Left forelimb (tissue), 1 donor: Measurements from ENCODE around the gene SLC25A11.

Experiments
- DNase-seq: peaks from one replicate; pipeline ENCODE4 v3.0.0-alpha.2; 2018; ENCODE audit warnings: low spot score

The SLC25A11 gene

GRCh38 chr17:4966844-4967538, 27.1 kb upstream of the SLC25A11 start:
- peak; percentile 91 for DNase-seq

- DNase-seq: no peak
Observed at GRCh38 chr17:4965311-4965986, 25.6 kb upstream of the SLC25A11 start.

- no peak for DNase-seq
Observed at GRCh38 chr17:4960279-4960922, 20.6 kb upstream of the SLC25A11 start.

GRCh38 chr17:4959261-4959965, 19.6 kb upstream of the SLC25A11 start:
- DNase-seq: no peak

GRCh38 chr17:4958102-4958501, 18.3 kb upstream of the SLC25A11 start:
- DNase-seq: no peak

- no peak for DNase-seq
Observed at GRCh38 chr17:4956493-4957061, 16.7 kb upstream of the SLC25A11 start.

GRCh38 chr17:4955091-4955490, 15.2 kb upstream of the SLC25A11 start:
- no peak for DNase-seq

GRCh38 chr17:4953451-4953961, 13.7 kb upstream of the SLC25A11 start:
- no peak for DNase-seq

- DNase-seq: no peak
Observed at GRCh38 chr17:4951486-4951885, 11.6 kb upstream of the SLC25A11 start.

DNA sequence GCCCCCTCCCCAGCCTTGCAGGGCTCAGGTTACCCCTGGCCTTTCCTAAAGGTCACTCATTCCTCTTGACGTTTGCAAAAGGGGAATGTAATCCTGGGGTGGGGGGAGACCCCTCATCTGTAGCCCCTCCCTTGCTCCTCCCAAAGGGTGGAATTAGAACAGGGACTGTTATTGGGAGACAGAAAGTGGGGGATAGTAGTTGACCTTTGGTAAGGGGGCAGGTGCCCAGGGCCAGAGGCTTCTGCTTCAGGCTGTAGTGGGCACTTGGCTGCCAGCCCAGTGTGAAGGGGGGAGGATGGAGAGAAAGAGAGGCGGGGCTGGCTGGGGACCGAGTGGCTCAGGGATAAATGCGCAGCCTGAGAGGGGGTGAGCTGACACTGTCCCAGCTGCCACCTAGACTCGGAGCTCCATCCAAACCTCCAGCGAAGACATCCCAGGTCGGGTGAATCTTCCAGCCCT, 10.9 kb upstream of the SLC25A11 start, which contains the start of gene ENO3:
Gene ENO3, plus strand, starts transcription at position 374 of the 459 bp plus-strand sequence. CDS start 711 bp downstream, outside the sequence.
- no peak for DNase-seq

DNA sequence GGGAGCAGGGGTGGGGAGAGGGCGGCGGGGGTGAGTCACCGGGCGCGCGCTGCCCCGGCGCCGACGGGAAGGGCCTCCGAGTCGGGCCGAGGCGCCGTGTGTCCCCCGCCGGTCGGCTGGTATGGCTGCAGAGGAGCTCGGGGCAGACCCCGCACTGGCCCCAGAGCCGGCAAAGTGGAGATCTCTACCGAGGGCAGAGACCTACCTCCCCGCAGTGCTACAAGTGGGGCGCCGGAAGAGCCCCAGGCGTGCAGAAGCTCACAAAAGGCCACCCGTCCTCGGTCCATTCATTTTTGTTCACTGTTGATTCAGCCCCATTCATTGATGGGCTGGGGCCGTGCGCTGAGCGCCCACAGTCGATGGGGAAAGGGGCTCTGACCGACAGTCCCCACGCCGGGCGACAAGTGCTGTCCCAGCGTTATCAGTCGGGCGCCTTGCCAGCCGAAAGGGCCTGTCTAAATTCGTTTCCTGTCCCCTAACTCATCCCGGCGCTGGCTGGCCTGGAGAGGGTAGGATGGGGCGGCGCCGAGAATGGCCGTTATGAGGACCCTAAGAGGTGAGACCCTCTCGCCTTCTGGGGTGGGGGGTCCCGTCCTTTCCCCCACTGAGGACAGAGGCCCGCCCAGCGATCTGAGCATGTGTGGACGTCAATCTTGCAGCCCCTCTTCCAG, 10.4 kb upstream of the SLC25A11 start:
- no peak for DNase-seq

- DNase-seq: peak; percentile 79
Observed at GRCh38 chr17:4949321-4950074, 9.7 kb upstream of the SLC25A11 start.

GRCh38 chr17:4948931-4949320, 9.1 kb upstream of the SLC25A11 start:
- peak; percentile 90 for DNase-seq

GRCh38 chr17:4948166-4948930, 8.5 kb upstream of the SLC25A11 start, which contains the start of gene PFN1:
Gene PFN1, minus strand, starts transcription at chr17:4948530. Its CDS starts 136 bp downstream, at chr17:4948394.
- DNase-seq: peak; percentile 93

GRCh38 chr17:4947411-4948165, 7.7 kb upstream of the SLC25A11 start:
- peak; percentile 82 for DNase-seq

DNA sequence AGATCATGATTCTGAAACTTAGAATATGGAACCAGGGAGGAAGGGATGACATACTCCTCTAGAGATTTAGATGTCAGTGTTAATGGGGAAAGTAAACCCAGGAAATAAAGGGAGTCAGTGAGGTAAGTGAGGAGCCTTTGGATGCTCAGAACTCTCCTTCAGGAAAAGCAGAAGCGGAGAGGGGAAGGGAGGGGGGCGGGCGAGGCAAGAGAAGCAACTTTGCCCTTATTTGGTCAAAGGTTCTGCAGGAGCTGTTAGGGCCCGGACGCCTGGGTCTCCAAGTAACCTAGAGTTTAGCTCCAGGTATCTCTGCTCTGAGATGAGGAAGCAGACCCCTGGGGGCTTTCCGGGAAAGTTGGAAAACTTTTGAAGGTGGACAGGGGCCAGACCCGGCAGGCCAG, 7.2 kb upstream of the SLC25A11 start:
- no peak for DNase-seq

DNA sequence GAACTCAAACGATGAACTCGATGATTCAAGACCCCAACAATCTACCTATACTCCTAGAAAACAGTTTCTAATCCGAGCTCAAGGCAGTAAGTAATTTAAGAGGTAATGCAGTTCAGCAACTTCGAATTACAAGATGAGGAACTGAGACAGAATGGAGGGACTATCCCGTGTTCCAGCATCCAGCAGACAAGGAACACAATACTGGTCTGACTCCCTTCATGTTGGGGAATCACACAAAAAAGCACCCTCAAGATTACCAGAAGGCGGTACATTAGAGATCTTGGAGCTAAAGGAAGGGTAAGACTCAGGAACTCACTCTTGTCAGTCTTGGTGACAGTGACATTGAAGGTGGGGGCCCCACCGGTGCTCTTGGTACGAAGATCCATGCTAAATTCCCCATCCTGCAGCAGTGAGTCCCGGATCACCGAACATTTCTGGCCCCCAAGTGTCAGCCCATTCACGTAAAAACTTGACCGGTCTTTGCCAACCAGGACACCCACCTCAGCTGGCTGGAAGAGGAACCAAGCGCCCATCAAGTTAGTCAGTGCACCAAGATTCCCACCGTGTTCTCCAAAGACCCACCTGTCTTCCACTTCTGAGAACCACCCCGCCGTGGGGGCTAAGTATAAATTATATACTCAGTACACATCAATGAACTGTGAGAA, 6.6 kb upstream of the SLC25A11 start:
- DNase-seq: no peak

GRCh38 chr17:4945944-4946280, 6.1 kb upstream of the SLC25A11 start:
- DNase-seq: no peak
